GM11168 (cell line): ENCODE measurements around the gene IQSEC1.
"Not testable (repeated sequence)": the region's sequence is repeated elsewhere in the genome, so short reads cannot be mapped to it uniquely, and the experiment has no call there.

Experiments used
- in situ Hi-C: fragments of 300-500 bp; cut with MboI; formaldehyde crosslinking; loops from one replicate; pipeline ENCODE4 v1.12.0; 2022; ENCODE audit warnings: low sequenced_read_pairs; ENCODE audit not compliant: unreplicated experiment

IQSEC1 gene

GRCh38 chr3:12893247-12893646 is 180.0 kb downstream of the IQSEC1 start:
- in situ Hi-C loops = no loop called here

- in situ Hi-C loops = no loop called here
Measured at GRCh38 chr3:12892840-12893189, 180.4 kb downstream of the IQSEC1 start.

GRCh38 chr3:12891985-12892839 is 181.0 kb downstream of the IQSEC1 start:
- in situ Hi-C loops = no loop called here

- in situ Hi-C loops = no loop called here
Measured at GRCh38 chr3:12891391-12891984, 181.7 kb downstream of the IQSEC1 start.

GRCh38 chr3:12890610-12891390 is 182.4 kb downstream of the IQSEC1 start:
- in situ Hi-C loops = no loop called here

- in situ Hi-C loops = no loop called here
Measured at GRCh38 chr3:12886736-12887135, 186.5 kb downstream of the IQSEC1 start.

- in situ Hi-C loops = no loop called here
Measured at GRCh38 chr3:12886106-12886679, 187.0 kb downstream of the IQSEC1 start.

- in situ Hi-C loops = no loop called here
Measured at GRCh38 chr3:12885583-12885930, 187.7 kb downstream of the IQSEC1 start.

GRCh38 chr3:12884790-12885582 is 188.2 kb downstream of the IQSEC1 start:
- in situ Hi-C loops = no loop called here

GRCh38 chr3:12884186-12884680 is 189.0 kb downstream of the IQSEC1 start:
- in situ Hi-C loops = no loop called here

GRCh38 chr3:12882336-12883310 is 190.6 kb downstream of the IQSEC1 start:
- in situ Hi-C loops = no loop called here

- in situ Hi-C loops = not testable (repeated sequence)
Measured at GRCh38 chr3:12881858-12882257, 191.4 kb downstream of the IQSEC1 start.

- in situ Hi-C loops = no loop called here
Measured at GRCh38 chr3:12879191-12879815, 193.9 kb downstream of the IQSEC1 start.

GRCh38 chr3:12878758-12879157 is 194.5 kb downstream of the IQSEC1 start:
- in situ Hi-C loops = not testable (repeated sequence)

- in situ Hi-C loops = no loop called here
Measured at GRCh38 chr3:12878141-12878574, 195.1 kb downstream of the IQSEC1 start.

- in situ Hi-C loops = no loop called here
Measured at GRCh38 chr3:12877040-12877439, 196.2 kb downstream of the IQSEC1 start.

GRCh38 chr3:12875857-12876836 is 197.1 kb downstream of the IQSEC1 start:
- in situ Hi-C loops = no loop called here
